Stimulated activated CD8-positive, alpha-beta memory T cell treated with anti-CD3 and anti-CD28 coated beads, Interleukin-12 subunit alpha, Interleukin-12 subunit beta, amount 100 ng/mL, for 1 hour (primary cell): Measurements from ENCODE around the gene LNX1.

Experiments
- DNase-seq: peaks from one replicate; pipeline ENCODE4 v3.0.0-alpha.2; 2020; ENCODE audit warnings: low read depth

Gene LNX1

DNA sequence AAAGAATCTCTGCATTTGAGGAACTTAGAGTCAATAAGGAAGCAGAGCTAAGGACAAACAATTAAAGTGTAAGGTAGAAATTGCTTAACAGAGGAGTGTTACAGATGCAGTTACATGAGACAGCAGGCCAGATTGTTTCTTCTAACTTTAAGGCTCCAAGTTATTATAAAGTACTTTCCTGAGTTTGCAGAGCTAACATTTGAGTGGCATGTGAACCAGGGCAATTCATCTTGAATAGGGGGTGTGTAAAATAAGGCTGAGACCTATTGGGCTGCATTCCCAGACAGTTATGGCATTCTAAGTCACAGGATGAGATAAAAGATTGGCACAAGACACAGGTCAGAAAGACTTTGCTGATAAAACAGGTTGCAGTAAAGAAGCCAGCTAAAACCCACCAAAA lies 7.6 kb upstream of the LNX1 start:
- DNase-seq = no peak

DNA sequence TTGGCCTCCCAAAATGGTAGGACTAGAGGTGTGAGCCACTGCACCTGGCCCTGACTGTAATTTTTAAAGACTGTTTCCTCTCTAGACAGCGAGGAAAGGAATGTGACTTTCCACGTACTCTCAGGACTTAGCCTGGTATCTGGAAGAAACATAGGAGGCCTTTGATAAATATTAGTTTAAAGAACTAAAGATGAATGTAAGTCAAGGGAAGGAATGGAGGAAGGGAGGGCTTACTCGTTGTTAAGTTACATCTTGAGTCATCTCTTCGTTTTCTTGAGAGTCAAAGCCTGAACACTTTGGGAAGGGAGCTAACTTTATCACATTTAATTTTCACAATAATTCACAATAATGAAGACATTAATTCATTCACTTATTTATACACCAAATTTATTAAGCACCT lies 7.2 kb upstream of the LNX1 start:
- no peak for DNase-seq

- no peak for DNase-seq
Observed at GRCh38 chr4:53596901-53597300, 5.6 kb upstream of the LNX1 start.

DNA sequence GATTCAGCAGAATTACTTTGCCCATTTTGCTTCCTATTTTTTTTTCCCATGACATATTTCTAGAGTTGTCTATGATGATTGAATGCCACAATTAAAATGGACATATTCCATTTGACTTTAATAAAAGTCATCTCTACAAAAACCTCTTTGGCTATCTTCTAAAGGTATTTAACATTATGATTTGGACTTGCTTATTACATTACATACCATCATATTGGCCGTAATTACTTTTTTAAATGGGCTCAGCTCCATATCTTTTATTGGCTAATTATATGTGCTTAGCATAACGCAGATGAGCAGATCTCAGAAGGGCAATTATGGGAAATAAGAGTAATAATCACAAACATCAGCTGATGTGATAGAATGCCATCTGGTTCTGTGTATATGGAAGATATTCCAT lies 4.5 kb upstream of the LNX1 start:
- no peak for DNase-seq

DNA sequence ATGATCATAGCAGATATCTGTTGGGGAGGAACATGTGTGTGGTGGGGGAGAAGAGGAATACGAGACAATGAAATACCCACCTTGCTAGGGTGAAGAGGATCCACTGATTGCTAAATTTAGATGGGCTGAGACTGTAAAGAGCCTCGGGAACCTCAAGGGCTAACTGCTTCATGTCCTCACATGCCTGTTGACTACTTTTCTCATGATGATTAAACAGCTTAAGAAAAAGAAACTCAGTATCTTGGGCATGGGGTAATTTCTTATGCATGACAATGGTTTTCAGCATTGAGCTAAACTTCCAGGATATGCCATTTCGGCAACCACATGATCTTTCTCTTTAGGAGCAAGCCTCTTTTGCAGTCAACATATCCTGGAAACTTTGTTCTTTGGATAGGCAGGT lies 3.9 kb upstream of the LNX1 start:
- no peak for DNase-seq

GRCh38 chr4:53593765-53594164 lies 2.5 kb upstream of the LNX1 start:
- no peak for DNase-seq

DNA sequence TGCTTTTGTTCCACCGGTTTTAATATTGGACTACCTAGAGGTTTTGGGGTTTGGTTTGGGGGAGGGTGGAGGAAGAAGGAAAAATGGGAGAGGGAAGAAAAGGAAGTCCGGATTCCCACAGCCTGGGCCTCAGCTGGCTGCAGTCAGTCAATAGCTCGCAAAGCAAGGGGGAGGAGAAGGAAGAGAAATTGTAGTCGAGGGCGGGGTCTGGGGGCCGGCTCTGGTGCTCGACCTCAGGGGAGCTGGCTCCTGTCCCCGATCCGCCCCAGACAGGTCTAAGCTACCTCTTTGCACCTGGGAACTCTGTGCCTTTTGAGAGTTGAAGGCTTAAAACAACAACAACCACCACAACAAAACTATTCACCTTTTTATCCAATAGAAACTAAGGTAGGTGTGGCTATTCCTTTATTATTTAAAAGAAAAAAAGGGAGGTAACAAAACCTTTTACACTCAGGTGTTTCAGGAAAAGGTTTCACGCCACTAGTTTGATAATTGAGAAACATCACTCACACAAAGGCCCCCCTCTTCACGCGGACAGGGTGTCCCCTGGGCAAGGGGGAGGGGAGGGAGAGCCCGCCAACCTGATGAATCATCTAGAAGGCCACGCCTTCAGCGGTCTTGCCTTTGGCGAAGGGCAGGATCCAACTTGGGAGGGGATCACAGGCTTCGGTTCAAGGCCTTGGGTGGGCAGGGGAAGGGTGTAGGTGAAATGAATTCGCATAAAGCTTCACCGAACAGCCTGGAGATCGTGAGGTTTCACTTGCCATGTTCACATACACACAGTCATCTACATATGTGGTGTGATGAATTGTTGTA lies 1.6 kb upstream of the LNX1 start:
- DNase-seq = no peak

GRCh38 chr4:53592122-53592521 lies 836 bp upstream of the LNX1 start:
- DNase-seq = no peak

GRCh38 chr4:53590187-53590586 lies 1.1 kb downstream of the LNX1 start:
- no peak for DNase-seq

- no peak for DNase-seq
Observed at GRCh38 chr4:53589511-53589910, 1.8 kb downstream of the LNX1 start.

DNA sequence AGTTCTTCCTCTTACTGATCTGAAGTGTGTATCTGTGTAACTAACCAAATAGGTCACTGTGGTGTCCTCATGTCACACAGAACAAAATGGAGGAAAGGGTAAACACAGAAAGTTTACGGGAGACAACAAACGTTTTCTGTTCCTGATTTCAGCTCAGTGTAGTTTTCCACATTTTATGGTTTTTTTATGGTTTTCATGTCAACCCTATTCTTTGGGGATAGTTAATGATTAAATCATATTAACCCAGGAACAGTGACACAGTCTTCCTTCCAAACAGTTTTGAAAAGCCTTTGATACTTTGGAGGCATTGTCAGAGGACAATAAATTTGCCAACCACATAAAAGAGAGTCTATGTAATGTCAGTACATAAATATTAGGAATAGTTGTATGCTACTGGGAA lies 4.2 kb downstream of the LNX1 start:
- no peak for DNase-seq

DNA sequence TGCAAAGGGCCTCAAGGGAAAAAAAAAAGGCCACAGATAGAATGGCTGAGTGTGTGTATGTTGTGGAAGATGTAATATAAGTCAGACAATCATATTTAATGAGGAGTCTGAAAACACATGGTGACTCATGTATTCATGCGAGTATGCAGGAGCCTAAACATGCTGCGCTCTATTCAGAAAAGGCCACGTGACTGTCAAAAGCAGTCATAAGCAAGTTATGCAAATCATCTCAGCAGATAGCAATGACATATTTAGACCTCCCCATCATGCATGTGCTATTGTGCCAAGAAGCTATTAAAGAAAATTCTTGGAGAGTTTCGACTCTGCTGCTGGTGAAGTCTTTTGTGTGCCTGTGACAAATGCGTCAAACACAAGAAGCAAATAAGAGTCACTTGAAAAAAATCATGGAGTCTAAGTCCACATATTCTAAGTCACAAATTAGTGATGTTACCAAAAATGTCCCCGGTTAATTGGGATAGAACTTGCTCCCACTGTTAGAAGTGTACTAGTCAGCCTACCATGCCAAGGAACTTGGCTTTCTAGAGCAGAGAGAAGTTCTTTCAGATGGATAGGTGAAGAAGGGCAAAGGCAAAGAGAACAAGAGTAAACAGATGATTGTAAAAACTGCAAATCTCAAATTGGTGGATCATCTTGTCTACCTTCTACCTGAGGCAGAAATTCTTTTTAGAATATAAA lies 5.0 kb downstream of the LNX1 start:
- DNase-seq = no peak

DNA sequence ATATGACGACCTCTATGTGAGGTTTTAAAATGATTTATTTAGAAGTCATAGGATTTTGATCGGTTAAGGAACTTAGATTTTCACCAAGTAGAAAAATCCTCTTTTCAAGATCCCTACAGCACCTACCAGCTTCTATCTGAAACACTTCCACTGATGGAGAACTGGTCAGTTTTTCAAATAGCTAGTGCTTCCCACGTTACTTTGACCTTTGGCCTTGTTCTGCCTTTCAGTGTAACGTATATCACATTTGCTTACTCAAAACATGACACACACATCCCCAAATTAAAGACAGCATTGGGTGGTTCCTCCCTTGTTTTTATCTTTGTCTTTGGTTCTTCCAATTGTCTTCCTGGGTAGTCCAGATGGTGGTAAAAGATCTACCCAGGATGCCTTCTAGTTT lies 6.6 kb downstream of the LNX1 start:
- no peak for DNase-seq

- no peak for DNase-seq
Observed at GRCh38 chr4:53583513-53583912, 7.8 kb downstream of the LNX1 start.

DNA sequence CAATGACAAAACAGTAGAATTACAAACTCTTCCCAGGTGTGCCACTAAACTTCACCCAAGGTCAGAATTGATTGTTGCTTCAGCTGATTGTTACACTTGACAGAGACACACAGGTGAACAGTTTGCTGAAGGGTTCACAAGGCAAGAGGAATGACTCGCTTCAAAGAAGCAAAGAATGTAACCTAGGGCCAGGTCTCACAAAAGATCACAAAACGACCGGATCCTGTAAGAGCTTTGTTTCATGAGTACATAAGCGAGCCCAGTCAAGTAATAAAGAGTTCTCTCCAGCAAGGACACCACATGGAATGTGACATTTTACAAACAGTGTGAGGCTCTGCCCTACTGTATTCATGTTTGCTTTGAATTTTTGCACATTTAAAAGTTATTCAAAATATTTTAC lies 9.1 kb downstream of the LNX1 start:
- no peak for DNase-seq

- DNase-seq = no peak
Observed at GRCh38 chr4:53580274-53580673, 11.0 kb downstream of the LNX1 start.

- DNase-seq = no peak
Observed at GRCh38 chr4:53579826-53580225, 11.5 kb downstream of the LNX1 start.

GRCh38 chr4:53576676-53577372 lies 14.5 kb downstream of the LNX1 start:
- DNase-seq = no peak

DNA sequence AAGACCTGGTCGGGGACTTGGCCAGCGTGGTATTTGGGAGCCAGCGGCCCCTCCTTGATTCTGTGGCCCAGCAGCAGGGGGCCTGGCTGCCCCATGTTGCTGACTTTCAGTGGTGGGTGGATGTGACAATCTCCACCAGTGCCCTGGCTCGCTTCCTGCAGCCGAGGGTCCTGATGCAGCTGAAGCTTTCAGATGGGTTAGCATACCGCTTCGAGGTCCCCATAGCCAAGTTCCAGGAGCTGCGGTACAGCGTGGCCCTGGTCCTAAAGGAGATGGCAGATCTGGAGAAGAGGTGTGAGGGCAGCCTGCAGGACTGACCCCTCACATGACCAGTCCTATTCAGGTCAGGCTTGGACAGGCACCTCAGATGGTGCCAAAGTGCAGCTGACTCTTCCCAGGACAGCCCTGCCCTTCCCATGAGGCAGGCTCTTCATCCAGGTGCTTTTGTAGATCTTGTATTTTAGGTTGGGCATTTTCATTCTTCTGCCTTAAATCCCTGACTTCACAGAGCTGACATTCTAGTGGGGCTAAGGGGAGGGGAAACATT lies 15.1 kb downstream of the LNX1 start:
- DNase-seq = no peak

DNA sequence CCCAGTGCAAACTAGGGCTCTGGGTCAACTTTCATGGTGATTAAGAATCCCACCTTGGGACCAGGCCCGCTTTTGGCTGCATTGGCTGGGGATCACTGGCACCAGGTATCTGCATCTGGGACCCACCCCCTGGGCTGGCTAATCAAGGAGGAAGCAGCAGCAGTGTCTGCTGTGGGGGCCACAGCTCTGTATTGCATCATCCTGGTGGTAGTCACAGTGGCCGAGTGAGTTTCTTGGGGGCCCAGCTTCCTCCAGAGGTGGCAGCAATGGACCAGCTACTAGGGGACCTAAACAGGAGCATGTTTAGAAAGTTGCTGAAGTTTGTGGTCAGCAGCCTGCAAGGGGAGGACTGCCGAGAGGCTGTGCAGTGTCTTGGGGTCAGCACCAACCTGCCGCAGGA lies 15.7 kb downstream of the LNX1 start:
- no peak for DNase-seq

GRCh38 chr4:53574528-53574927 lies 16.8 kb downstream of the LNX1 start:
- no peak for DNase-seq

GRCh38 chr4:53573696-53574095 lies 17.6 kb downstream of the LNX1 start:
- DNase-seq = no peak

- no peak for DNase-seq
Observed at GRCh38 chr4:53572600-53572994, 18.7 kb downstream of the LNX1 start.
